C4-2B (cell line): ENCODE results near the gene PROM1.

ENCODE experiments used
- ZFX ChIP-seq: fragments of 450-650 bp; IDR thresholded peaks from 2 replicates; pipeline ENCODE4 v1.6.1; 2017
- TF ChIP-seq, protein P1 (sequence below): fragments of 450-650 bp; conservative IDR thresholded peaks from 2 replicates; pipeline ENCODE4 v1.5.1; 2017; ENCODE audit warnings: mild to moderate bottlenecking

DNA sequence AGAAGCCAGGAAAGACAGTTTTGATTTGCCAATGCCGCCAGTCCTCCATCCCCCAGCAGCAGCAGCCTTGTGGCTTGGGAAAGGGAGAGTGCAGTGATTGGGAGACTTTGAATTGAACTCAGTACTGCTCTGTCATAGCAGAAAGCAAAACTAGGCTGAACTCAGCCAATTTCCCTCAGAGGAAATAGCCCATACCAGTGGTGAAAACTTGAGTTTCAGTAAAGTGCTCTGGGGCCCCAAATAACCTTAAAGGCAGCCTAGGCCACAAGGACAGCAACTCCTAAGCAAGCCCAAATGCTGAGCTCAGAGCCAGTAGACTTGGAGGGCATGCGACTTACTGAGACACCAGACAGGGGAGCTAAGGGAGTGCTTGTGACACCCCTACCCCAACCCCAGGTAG lies 2.0 kb upstream of the PROM1 start:
- TF ChIP-seq, protein P1, sequence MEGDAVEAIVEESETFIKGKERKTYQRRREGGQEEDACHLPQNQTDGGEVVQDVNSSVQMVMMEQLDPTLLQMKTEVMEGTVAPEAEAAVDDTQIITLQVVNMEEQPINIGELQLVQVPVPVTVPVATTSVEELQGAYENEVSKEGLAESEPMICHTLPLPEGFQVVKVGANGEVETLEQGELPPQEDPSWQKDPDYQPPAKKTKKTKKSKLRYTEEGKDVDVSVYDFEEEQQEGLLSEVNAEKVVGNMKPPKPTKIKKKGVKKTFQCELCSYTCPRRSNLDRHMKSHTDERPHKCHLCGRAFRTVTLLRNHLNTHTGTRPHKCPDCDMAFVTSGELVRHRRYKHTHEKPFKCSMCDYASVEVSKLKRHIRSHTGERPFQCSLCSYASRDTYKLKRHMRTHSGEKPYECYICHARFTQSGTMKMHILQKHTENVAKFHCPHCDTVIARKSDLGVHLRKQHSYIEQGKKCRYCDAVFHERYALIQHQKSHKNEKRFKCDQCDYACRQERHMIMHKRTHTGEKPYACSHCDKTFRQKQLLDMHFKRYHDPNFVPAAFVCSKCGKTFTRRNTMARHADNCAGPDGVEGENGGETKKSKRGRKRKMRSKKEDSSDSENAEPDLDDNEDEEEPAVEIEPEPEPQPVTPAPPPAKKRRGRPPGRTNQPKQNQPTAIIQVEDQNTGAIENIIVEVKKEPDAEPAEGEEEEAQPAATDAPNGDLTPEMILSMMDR: no peak
- TF ChIP-seq ZFX: no peak
